A549 (cell line): ENCODE data around the gene SYS1. TPM values are rescaled to one million over a fixed set of nuclear protein-coding genes. Genes with fewer than 3 reads are reported as not detected.

Experiments used
- ATAC-seq, 2 experiments: fragments of 200-7000 bp in 1 of 2; fragments of >200 bp in 1 of 2; cut with Nextera tagmentation in 1 of 2; cut with Tn5 transposase in 1 of 2; 3 replicates each; pipeline versions ENCODE4 v1.8.0 to v1.9.1; 2018 to 2020; ENCODE audit warnings: mild to moderate bottlenecking in 1 of 2, moderate library complexity in 1 of 2
- CTCF ChIA-PET: fragments of 300-600 bp; sonication (Branson Sonifier 250); formaldehyde crosslinking; extraction: SDS; loops from one replicate; lab custom pipeline; 2021; ENCODE audit warnings: antibody characterized with exemption, inconsistent platforms; lab: Yijun Ruan, JAX
- POLR2A ChIA-PET: fragments of 350-600 bp; formaldehyde crosslinking; extraction: SDS; loops from one replicate; lab custom pipeline; 2021; ENCODE audit warnings: antibody characterized with exemption, inconsistent platforms; lab: Yijun Ruan, JAX
- DNase-seq, 2 experiments: peaks; one replicate each; pipeline versions ENCODE4 v3.0.0 to v3.0.0-alpha.2; 2011 to 2016; ENCODE audit warnings: low read depth in 1 of 2, low spot score in 1 of 2
- FAIRE-seq: peaks from 2 replicates; lab custom pipeline; 2011; peaks lifted over from hg19 to GRCh38; lab: Jason Lieb, UNC
- H3K27ac ChIP-seq, 2 experiments: fragments of >200 bp; sonication (Bioruptor Twin); formaldehyde crosslinking; 3 replicates each; pipeline ENCODE4 v1.5.1; 2016 to 2017
- H3K4me1 ChIP-seq: fragments of >200 bp; sonication (Bioruptor Twin); formaldehyde crosslinking; 3 replicates; pipeline ENCODE4 v1.6.1; 2016
- H3K4me2 ChIP-seq: fragments of >200 bp; sonication (Bioruptor Twin); formaldehyde crosslinking; 3 replicates; pipeline ENCODE4 v1.6.1; 2016
- H3K4me3 ChIP-seq: fragments of >200 bp; sonication (Bioruptor Twin); formaldehyde crosslinking; 3 replicates; pipeline ENCODE4 v1.5.1; 2016
- H3K9me3 ChIP-seq: fragments of >200 bp; sonication (Bioruptor Twin); formaldehyde crosslinking; 3 replicates; pipeline ENCODE4 v1.6.1; 2016
- CBX2 ChIP-seq: fragments of 200-600 bp; sonication (generic); IDR thresholded peaks from 2 replicates; pipeline ENCODE4 v1.6.1; 2016; ENCODE audit warnings: low read depth, mild to moderate bottlenecking, borderline replicate concordance
- CBX8 ChIP-seq: fragments of 200-600 bp; sonication (generic); IDR thresholded peaks from 2 replicates; pipeline ENCODE4 v1.6.1; 2016
- CEBPB ChIP-seq, 2 experiments: fragments of >200 bp in 1 of 2; sonication (Bioruptor Twin) in 1 of 2; formaldehyde crosslinking in 1 of 2; IDR thresholded peaks; 2 replicates each; pipeline ENCODE4 v1.6.1; 2012 to 2016
- ESRRA ChIP-seq: fragments of 150-350 bp; IDR thresholded peaks from 2 replicates; pipeline ENCODE4 v1.6.1; 2014; ENCODE audit warnings: mild to moderate bottlenecking, low read length, borderline replicate concordance
- GATA3 ChIP-seq: IDR thresholded peaks from 2 replicates; pipeline ENCODE4 v1.6.1; 2012; ENCODE audit warnings: borderline replicate concordance
- HOXB5 ChIP-seq: fragments of 250-450 bp; sonication (Bioruptor Pico); IDR thresholded peaks from 2 replicates; pipeline ENCODE4 v1.5.0; 2020; ENCODE audit warnings: mild to moderate bottlenecking, moderate library complexity
- PHF8 ChIP-seq: fragments of 200-600 bp; sonication (generic); IDR thresholded peaks from 2 replicates; pipeline ENCODE4 v1.6.1; 2016; ENCODE audit warnings: low read depth, mild to moderate bottlenecking, antibody characterized with exemption, moderate library complexity, borderline replicate concordance
- POLR2A ChIP-seq: IDR thresholded peaks from 2 replicates; pipeline ENCODE4 v1.6.1; 2012; ENCODE audit warnings: mild to moderate bottlenecking, low read length
- POLR2AphosphoS2 ChIP-seq: conservative IDR thresholded peaks from 2 replicates; pipeline ENCODE4 v1.6.1; 2012; ENCODE audit warnings: low read length, improper control_type of control experiment, inconsistent platforms
- SREBF2 ChIP-seq: fragments of 450-650 bp; IDR thresholded peaks from 2 replicates; pipeline ENCODE4 v1.6.1; 2014; ENCODE audit warnings: mild to moderate bottlenecking, moderate library complexity
- TFCP2L1 ChIP-seq: fragments of 250-450 bp; sonication (Bioruptor Pico); IDR thresholded peaks from 2 replicates; pipeline ENCODE4 v1.5.0; 2021; ENCODE audit warnings: mild to moderate bottlenecking
- WGBS: methylation state at CpG from one replicate; pipeline ENCODE4 v1.1.6; 2017; ENCODE audit errors: missing lambda C conversion rate; 5-methylcytosine and 5-hydroxymethylcytosine counted together
- polyA plus RNA-seq, 4 experiments: library from polyadenylated mRNA; depleted of rRNA in 3 of 4; stranded (reverse); fragments of >200 nt; fragmentation: RNase III in 1 of 4; extraction: RNeasy Plus Mini Kit Qiagen cat#74134 plus additional on column Dnase treatment in 1 of 4; gene quantifications; 2 replicates in 3 of 4; 3 replicates in 1 of 4; pipeline ENCODE4 v1.2.3, GENCODE V29; 2011 to 2017
- TF ChIP-seq, protein P1 (sequence below): fragments of >200 bp; sonication (Bioruptor Twin); formaldehyde crosslinking; IDR thresholded peaks from 3 replicates; pipeline ENCODE4 v1.6.1; 2016
- TF ChIP-seq, protein P2 (sequence below): IDR thresholded peaks from 2 replicates; pipeline ENCODE4 v1.6.1; 2012
- TF ChIP-seq, protein P3 (sequence below): fragments of 200-600 bp; sonication (generic); IDR thresholded peaks from 2 replicates; pipeline ENCODE4 v1.6.1; 2016; ENCODE audit warnings: antibody characterized with exemption, mild to moderate bottlenecking, moderate library complexity
- TF ChIP-seq, protein P4 (sequence below): IDR thresholded peaks from 2 replicates; pipeline ENCODE4 v1.6.1; 2012

SYS1 gene
- polyA plus RNA-seq, 2 of the 4 experiments (the other 2 are of a cell fraction), result 20.2 to 27.6 TPM

DNA sequence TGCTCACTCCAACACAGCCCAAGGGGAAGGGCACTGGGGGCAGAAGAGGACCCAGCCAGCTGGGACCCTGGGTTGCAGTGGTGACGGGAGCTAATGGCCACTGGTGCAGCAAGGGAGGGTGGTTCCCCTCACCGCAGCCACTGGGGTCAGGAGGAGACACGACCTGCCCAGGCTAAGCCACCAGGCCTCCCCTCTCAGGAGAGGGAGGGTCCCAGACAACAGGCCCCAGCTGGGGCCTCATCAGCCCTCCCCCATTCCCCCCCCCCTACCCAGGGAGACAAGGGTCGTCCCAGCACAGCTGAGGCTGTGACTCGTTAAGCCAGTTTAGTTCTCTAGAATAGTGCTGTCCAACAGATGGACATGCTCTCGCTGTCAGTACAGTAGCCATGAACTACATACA, 37.6 kb upstream of the SYS1 start:
- no peak overlapping the region for H3K27ac ChIP-seq
- FAIRE-seq, result no peak
- WGBS, result 90% methylated on average over 5 of the region's 6 CpGs
- no peak for DNase-seq
- ChIA-PET POLR2A (no interaction called here), CTCF (interaction anchor here (0.6 to 3.2 kb wide), 9 partner anchors 11 to 446 kb away, joined by 3 to 21 read pairs (median 8); partner anchors contain the start of gene SDC4)
- no peak overlapping the region for H3K4me2 ChIP-seq
- H3K4me1 ChIP-seq, result peaks cover 4% of the 10 kb centered on the region; the same call in 1 of the 3 replicates
- ATAC-seq, result no peak
- H3K4me3 ChIP-seq, result no peak overlapping the region
- no peaks in the 10 kb centered on the region for H3K9me3 ChIP-seq
- TF ChIP-seq GATA3, result no peak
- TF ChIP-seq POLR2A, result no peak
- TF ChIP-seq CEBPB (IDR thresholded peaks at IDR 0.05), result no peak
- TF ChIP-seq, protein P1, sequence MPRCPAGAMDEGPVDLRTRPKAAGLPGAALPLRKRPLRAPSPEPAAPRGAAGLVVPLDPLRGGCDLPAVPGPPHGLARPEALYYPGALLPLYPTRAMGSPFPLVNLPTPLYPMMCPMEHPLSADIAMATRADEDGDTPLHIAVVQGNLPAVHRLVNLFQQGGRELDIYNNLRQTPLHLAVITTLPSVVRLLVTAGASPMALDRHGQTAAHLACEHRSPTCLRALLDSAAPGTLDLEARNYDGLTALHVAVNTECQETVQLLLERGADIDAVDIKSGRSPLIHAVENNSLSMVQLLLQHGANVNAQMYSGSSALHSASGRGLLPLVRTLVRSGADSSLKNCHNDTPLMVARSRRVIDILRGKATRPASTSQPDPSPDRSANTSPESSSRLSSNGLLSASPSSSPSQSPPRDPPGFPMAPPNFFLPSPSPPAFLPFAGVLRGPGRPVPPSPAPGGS, result no peak
- TF ChIP-seq, protein P2, sequence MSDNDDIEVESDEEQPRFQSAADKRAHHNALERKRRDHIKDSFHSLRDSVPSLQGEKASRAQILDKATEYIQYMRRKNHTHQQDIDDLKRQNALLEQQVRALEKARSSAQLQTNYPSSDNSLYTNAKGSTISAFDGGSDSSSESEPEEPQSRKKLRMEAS, result no peak
- TF ChIP-seq, protein P3, sequence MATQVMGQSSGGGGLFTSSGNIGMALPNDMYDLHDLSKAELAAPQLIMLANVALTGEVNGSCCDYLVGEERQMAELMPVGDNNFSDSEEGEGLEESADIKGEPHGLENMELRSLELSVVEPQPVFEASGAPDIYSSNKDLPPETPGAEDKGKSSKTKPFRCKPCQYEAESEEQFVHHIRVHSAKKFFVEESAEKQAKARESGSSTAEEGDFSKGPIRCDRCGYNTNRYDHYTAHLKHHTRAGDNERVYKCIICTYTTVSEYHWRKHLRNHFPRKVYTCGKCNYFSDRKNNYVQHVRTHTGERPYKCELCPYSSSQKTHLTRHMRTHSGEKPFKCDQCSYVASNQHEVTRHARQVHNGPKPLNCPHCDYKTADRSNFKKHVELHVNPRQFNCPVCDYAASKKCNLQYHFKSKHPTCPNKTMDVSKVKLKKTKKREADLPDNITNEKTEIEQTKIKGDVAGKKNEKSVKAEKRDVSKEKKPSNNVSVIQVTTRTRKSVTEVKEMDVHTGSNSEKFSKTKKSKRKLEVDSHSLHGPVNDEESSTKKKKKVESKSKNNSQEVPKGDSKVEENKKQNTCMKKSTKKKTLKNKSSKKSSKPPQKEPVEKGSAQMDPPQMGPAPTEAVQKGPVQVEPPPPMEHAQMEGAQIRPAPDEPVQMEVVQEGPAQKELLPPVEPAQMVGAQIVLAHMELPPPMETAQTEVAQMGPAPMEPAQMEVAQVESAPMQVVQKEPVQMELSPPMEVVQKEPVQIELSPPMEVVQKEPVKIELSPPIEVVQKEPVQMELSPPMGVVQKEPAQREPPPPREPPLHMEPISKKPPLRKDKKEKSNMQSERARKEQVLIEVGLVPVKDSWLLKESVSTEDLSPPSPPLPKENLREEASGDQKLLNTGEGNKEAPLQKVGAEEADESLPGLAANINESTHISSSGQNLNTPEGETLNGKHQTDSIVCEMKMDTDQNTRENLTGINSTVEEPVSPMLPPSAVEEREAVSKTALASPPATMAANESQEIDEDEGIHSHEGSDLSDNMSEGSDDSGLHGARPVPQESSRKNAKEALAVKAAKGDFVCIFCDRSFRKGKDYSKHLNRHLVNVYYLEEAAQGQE, result no peak
- TF ChIP-seq, protein P4, sequence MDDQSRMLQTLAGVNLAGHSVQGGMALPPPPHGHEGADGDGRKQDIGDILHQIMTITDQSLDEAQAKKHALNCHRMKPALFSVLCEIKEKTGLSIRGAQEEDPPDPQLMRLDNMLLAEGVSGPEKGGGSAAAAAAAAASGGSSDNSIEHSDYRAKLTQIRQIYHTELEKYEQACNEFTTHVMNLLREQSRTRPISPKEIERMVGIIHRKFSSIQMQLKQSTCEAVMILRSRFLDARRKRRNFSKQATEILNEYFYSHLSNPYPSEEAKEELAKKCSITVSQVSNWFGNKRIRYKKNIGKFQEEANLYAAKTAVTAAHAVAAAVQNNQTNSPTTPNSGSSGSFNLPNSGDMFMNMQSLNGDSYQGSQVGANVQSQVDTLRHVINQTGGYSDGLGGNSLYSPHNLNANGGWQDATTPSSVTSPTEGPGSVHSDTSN, result no peak
- no peak for TF ChIP-seq PHF8

DNA sequence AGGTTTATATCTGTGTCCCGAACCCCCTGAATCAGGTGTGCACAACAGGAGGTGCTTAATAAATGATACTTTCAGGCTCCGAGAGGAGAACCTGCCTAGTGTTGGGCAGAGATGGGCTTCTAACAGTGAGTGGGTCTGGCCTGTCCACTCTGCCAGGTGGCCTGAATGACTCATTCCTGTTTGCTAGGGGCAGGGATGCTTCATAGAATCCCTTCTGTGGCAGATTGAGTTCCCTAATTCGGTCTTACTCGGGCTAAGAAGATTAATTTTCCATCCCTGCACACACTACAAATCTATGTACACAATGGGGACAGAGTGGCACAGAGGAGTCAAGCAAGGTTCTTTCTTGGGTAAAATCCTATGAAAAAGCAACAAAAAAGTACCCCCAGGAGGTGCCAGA, 34.5 kb upstream of the SYS1 start:
- CTCF ChIA-PET, result interaction anchor here (1.0 to 1.9 kb wide), 5 partner anchors 9 to 109 kb away, joined by 3 to 8 read pairs (median 4); no protein-coding TSS in a partner anchor
- Histone ChIP-seq H3K9me3 (no peaks in the 10 kb centered on the region), H3K4me3 (no peak overlapping the region)
- TF ChIP-seq, protein P4, result no peak
- TF ChIP-seq TFCP2L1 (CRISPR knock-in tag), result no peak
- TF ChIP-seq POLR2AphosphoS2, result no peak
- no peak for TF ChIP-seq CBX8
- TF ChIP-seq SREBF2, result no peak
- TF ChIP-seq, protein P1, result no peak
- TF ChIP-seq POLR2A, result no peak
- no peak for TF ChIP-seq CBX2
- no peak for TF ChIP-seq PHF8
- no peak for TF ChIP-seq HOXB5 (CRISPR knock-in tag)
- no peak for TF ChIP-seq ESRRA
- TF ChIP-seq, all 56 proteins: peak for 0
- POLR2A ChIA-PET, result no interaction called here
- DNase-seq (no peak), ATAC-seq (no peak), FAIRE-seq (no peak)
- Histone ChIP-seq H3K4me2 (no peak overlapping the region), H3K4me1 (0 out of 3 replicates have a peak, but pooled peaks cover 4% of the 10 kb centered on the region), H3K27ac (no peak overlapping the region)
- 96% methylated on average over 4 of the region's 4 CpGs for WGBS
